ENCODE measurements around the gene ARPC1A.

- TF ChIP-seq TAF1 (IDR thresholded peaks at IDR 0.05; ENCODE audit: low read depth, low read length) = peak; percentile 47; the same call in 1 of the 2 replicates
- TF ChIP-seq POLR2A (IDR thresholded peaks at IDR 0.05; ENCODE audit: low read depth, low read length) = peak; percentile 5; the same call in 1 of the 2 replicates
- TF ChIP-seq POU2F2 (IDR thresholded peaks at IDR 0.05; ENCODE audit: low read depth, low read length) = peak; percentile 23; the same call in 1 of the 2 replicates
- peak; percentile 53; the same call in 1 of the 2 replicates for TF ChIP-seq POLR2AphosphoS5 (IDR thresholded peaks at IDR 0.05; ENCODE audit: low read depth, low read length)
Observed at GRCh38 chr7:99380032-99380822, 54.5 kb downstream of the ARPC1A start.

Measured in GM12891 (cell line).